Measurements from ENCODE around the gene PLD5.

PLD5 gene

DNA sequence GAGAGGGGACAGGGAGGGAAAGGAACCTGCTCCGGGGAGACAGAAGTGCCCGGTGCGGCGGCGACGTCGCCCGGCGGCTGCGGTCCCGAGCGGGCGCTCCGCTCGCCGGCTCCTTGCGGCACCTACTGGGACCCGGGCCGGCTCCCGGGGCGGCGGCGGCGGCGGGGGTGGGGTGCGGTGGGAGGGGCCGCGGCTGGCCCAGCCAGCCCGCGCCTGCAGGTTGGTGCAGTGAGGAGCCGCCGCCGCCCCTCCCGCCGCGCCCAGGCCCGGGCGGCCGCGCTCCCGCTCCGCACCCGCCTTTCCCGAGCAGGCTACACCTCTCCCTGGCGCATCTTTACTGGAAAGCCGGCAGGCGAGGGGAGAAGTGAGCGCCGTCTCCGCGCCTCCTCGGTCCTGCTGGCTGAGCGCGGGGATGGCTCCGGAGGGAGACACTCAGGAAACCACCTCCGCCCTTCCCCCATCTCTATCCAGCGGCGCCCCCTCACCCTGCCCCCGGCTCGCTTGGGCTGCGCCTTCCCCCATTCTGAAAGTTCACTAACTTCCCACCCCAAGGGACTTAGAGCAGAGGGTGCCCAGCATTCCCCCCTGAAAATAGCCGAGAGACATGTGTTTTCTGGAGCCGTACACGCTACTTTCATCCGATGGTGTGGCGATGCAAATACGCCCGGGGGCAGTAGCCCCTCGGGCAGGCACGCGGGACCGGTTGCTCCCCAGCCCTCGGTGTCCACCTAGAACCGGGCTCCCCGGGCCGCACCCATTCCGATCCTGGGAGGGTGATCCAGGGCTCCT lies at the start of gene PLD5:
TSS of gene PLD5 (minus strand) at position 127 of the 789 bp plus-strand sequence.
- no peak for FAIRE-seq
- no peak for TF ChIP-seq POLR2A (IDR thresholded peaks at IDR 0.05; ENCODE audit: low read depth, low read length)
- no peak for DNase-seq (ENCODE audit: insufficient read length, low spot score)

DNA sequence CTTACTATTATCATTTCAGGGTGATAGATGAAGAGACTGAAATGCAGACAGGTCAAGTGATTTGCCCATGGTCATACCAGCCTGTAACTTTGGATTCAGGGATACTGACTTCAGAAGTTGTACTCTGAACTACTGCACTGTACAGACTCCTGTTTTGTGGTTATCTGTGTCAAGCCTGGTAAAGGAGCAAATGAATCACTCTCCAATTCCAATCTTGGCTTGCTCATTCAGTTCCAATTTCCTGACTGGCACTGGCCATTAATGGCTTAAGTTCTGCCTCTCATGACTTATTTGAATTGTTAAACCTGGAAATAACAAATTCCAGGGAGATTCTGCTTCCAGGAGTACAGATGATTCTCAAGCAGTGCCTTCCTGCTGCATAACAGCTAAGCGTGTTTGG lies 45.4 kb upstream of the PLD5 start:
- FAIRE-seq = no peak
- DNase-seq (ENCODE audit: insufficient read length, low spot score) = no peak
- TF ChIP-seq POLR2A (IDR thresholded peaks at IDR 0.05; ENCODE audit: low read depth, low read length) = no peak

DNA sequence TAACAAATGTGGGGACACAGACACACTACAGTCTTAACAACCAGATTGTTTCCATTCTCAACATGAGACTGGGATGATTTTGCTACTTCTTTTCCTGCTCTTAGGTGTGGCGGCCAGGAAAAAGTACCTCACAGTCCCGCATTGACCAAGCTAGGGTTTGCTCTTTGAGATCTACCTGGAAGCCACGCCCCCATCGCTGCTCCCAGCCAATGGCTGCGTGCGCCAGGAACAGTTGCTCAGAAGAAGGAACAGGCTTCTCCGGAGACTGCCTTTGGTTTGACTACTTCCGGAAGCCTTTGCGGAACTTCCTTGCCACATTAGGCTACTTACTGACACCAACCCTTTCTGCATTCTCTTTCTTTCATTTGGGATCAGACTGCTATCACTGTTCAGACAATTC lies 44.2 kb upstream of the PLD5 start:
- DNase-seq (ENCODE audit: insufficient read length, low spot score) (no peak), FAIRE-seq (no peak)
- TF ChIP-seq POLR2A (IDR thresholded peaks at IDR 0.05; ENCODE audit: low read depth, low read length) = no peak

DNA sequence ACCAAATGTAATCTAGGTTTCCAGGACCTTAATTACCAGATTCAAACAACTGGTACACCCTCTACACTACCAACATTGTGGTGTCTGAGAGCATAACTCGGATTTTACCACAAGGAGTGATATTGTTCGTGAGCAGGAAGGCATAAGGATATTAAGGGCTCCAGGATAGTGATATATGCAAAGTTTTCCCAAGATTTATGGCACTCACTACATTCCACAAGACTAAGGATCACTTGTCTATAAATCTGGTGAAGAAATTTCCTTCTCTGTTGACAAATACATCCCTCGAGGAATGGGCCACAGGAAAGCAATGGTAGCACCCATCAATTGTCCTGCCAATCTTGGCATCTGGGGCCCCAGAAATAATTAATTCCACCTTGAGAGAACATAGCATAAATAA lies 43.1 kb upstream of the PLD5 start:
- FAIRE-seq (no peak), DNase-seq (ENCODE audit: insufficient read length, low spot score) (no peak)
- TF ChIP-seq POLR2A (IDR thresholded peaks at IDR 0.05; ENCODE audit: low read depth, low read length) = no peak

DNA sequence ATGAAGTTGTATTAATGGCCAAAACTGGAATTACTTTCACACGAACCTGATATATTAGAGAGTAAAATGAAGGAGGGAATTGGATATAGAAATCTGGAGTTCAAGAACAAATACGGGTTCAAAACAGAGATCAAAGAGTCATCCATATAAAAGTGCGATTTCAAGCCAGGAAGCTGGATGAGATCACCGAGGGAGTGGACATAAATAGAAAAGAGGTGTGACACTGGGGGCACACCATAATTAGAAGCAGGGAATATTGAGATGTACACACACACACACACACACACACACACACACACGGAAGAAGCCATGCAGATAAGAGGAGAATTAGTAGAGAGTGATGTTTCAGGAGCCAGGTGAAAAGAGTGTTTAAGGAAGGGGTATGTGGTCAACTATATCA lies 32.3 kb upstream of the PLD5 start:
- DNase-seq (ENCODE audit: insufficient read length, low spot score) (no peak), FAIRE-seq (no peak)
- no peak for TF ChIP-seq POLR2A (IDR thresholded peaks at IDR 0.05; ENCODE audit: low read depth, low read length)

DNA sequence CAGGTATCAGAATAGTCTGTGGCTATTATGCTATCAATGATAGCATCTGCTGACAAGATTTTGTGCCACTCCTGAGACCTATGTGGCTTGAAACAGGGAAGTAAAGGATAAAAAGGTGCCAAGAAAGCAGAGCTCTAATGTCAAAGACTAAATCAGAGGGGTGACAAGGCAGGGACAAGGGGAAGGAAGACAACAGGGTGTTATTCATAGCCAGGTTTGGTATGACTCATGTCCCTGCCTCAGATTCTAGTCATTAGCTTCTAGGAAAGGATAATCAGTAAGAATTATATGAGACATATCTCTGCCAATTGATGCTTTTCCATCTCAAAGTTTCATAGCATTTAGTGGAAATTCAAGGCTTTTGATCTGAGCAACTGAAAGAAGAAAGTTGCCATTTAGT lies 31.8 kb upstream of the PLD5 start:
- DNase-seq (ENCODE audit: insufficient read length, low spot score) = no peak

DNA sequence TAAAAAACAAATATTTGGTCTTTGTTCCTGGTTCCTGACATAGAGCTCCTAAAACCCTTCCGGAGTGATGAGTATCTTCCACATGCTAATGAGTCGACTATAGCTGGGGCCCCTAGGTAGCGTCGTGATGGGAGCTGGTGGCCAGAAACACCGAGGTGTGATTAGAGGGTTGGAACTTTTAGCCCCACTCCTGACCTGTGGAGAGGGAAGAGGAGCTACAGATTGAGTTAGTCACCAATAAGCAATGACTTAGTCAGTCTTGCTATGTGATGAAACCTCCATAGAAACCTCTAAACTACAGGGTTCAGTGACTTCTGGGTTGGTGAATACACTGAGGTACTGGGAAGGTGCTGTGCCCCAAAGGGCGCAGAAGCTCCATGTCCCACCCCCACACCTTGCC lies 30.1 kb upstream of the PLD5 start:
- DNase-seq (ENCODE audit: insufficient read length, low spot score) = no peak
- TF ChIP-seq POLR2A (IDR thresholded peaks at IDR 0.05; ENCODE audit: low read depth, low read length) = no peak
- no peak for FAIRE-seq

More for the DNA sequence above, 31.8 kb upstream of the PLD5 start:
- no peak for TF ChIP-seq POLR2A (IDR thresholded peaks at IDR 0.05; ENCODE audit: low read depth, low read length)
- no peak for FAIRE-seq

DNA sequence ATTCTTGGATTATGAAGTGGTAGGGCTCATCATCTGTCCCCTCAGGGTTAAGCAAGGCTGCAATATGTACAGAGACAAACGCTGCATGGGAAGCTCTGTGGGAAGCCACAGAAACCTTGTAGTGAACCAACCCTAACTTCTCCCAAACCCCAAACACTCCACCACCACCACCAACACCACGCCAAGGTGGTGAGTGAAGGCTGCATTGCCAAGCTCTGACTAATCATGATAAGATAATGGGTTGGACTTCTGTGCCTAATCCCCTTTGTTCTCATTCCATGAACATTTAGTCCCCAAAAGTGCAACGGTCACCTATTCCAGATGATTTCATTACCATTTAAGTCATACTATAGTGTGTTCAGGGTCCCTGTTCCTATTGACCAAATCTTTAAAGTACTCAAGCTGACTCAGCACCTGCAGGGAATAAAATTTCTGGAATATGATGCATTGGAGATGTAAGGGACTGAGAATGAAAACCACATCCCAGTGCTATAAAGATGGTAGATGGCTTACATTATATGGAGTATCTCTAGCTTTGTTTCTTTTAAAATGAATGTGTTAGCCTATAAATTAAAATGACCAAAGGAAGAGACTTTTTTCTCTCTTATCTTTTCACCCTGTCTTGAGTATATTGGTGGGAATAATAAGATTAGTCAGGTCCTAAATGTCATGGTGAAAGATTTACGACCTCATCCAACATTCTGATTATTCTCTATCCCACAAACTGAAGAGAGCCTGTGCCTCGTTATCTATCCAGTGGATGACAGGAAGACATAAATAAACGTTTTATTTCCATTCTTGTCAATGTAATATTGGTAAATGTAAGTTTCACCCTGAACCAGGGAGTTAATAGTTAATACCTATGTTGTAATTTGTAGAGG lies 22.6 kb upstream of the PLD5 start:
- no peak for TF ChIP-seq POLR2A (IDR thresholded peaks at IDR 0.05; ENCODE audit: low read depth, low read length)
- no peak for FAIRE-seq
- DNase-seq (ENCODE audit: insufficient read length, low spot score) = no peak

DNA sequence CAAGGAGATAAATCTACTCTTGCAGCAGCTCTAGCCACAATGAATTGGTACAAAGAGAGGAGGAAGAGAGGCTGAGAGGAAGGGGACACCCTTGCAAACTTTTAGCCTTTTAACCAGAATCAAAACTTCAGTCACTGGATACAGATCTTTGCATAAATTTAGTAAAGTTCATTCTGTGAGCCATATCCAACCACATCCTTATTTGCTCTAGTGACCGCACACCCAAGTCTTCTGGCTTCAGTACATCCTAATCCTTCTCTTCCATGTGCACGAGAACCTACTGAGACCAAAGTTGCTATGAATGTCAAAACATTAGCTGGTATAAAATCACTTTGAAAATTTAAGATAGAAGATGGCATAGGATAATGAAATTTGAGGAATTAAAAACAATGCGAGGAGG lies 21.9 kb upstream of the PLD5 start:
- no peak for TF ChIP-seq POLR2A (IDR thresholded peaks at IDR 0.05; ENCODE audit: low read depth, low read length)
- DNase-seq (ENCODE audit: insufficient read length, low spot score) = no peak
- no peak for FAIRE-seq

DNA sequence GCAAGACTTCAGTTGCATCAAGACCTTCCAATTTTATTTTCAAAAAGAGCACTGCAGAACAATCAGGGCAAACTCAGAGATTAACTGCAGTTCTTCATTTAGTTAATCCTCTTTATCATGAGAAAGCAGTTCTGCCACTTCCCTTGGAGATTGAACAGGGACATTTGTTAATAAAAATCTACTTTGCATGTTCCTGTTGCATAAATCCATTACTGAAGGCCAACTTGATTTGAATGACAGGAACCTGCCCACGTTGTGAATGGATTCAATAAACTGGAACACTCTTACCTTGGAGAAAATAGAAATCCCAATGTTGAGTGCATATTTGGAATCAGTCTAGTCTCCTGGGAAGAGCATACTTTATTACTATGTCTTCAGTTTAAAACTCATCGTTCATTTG lies 19.6 kb upstream of the PLD5 start:
- no peak for TF ChIP-seq POLR2A (IDR thresholded peaks at IDR 0.05; ENCODE audit: low read depth, low read length)
- FAIRE-seq (no peak), DNase-seq (ENCODE audit: insufficient read length, low spot score) (no peak)

DNA sequence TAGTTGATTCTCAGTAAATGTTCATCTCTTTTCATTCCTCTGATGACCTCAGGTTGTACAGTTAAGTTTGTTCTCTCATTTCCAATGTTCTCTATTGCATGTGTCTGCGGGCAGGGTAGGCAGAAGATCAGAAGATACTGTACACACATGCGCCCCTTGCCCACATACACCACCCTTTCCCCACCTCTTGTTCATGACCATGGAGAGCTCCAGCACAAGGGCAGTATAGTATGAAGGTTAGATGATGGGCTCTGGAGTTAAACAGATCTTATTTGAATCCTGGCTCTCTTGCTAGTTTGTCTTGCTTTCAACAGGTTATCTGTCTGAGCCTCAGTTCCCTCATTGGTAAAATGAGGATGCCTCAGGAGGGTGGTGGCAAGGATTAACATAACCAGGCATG lies 17.8 kb upstream of the PLD5 start:
- DNase-seq (ENCODE audit: insufficient read length, low spot score) (no peak), FAIRE-seq (no peak)
- no peak for TF ChIP-seq POLR2A (IDR thresholded peaks at IDR 0.05; ENCODE audit: low read depth, low read length)

DNA sequence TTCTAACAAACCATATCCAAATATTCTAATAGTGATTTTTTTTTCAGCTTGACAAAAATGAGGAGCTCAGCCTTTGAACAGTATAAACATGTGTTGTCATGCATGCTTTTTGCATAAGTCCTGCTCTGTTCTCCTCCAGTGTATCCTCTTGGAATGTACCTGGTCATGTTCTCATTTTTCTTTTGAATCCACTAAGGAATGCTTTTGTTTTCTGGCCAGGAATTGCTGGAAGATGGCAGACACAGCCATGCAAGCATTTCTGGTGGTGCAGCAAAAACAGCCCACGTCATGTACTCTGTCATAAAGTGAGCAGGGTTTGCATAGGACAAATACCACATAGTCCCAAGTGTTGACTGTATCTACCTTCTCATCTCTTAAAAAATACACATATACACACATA lies 11.5 kb upstream of the PLD5 start:
- DNase-seq (ENCODE audit: insufficient read length, low spot score) (no peak), FAIRE-seq (no peak)

DNA sequence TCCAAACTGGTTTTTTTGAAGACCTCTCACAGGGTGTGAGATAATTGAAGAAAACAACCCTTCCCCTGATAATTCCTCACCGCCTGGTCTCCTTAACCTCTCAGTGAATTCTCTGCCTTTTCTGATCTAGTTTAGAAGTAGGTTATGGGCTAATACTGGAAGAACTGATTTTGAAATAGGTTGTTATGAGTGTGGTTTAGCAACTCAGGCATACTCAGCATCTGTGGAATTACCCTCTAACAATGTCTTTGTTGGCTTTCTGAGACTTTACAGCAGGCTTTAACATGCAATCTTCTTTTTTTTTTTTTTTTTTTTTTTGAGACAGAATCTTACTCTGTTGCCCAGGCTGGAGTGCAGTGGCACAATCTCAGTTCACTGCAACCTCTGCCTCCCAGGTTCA lies 10.3 kb upstream of the PLD5 start:
- DNase-seq (ENCODE audit: insufficient read length, low spot score) (no peak), FAIRE-seq (no peak)
- no peak for TF ChIP-seq POLR2A (IDR thresholded peaks at IDR 0.05; ENCODE audit: low read depth, low read length)

More for the DNA sequence above, 11.5 kb upstream of the PLD5 start:
- TF ChIP-seq POLR2A (IDR thresholded peaks at IDR 0.05; ENCODE audit: low read depth, low read length) = no peak

DNA sequence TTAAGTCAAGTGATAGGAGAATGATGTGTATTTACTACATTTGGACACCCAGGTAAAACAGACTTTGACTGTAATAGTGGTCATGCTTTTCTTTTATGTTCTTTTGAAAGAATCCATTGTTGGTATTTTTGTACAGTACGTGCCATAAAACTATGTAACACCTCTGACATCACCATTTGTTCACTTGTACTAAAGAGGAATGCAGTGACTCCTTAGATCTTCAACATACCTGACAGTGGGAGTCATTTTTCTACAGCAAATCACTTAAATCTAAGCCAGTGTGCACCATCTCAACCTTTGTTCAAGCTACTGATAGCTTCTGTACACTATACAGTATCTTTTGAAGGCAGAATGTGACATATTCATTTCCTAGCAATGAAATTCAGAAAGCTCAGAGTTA lies 6.3 kb upstream of the PLD5 start:
- DNase-seq (ENCODE audit: insufficient read length, low spot score) (no peak), FAIRE-seq (no peak)
- TF ChIP-seq POLR2A (IDR thresholded peaks at IDR 0.05; ENCODE audit: low read depth, low read length) = no peak

DNA sequence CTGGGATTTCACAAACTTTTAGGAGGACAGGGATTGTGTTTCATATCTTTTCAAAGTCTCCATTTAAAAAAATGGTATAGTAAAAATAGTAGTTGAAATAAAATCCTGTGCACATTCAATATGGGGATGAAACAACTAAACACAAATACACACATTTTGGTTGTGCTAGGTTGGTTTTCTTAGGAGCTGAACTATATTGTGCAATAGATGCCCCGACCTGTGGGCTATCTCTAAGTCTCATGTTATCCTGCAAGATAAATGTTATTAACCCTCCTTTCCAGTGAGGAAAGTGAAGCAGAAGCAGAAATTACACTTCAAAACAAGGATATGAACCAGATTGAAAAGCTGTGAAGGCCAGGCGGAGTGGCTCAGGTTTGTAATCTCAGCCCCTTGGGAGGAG lies 1.3 kb upstream of the PLD5 start:
- FAIRE-seq (no peak), DNase-seq (ENCODE audit: insufficient read length, low spot score) (no peak)
- TF ChIP-seq POLR2A (IDR thresholded peaks at IDR 0.05; ENCODE audit: low read depth, low read length) = no peak

Data from H54 (cell line).